Ureter (tissue), 1 donor: Measurements from ENCODE around the gene WBP11. TPM values are rescaled to one million over a fixed set of nuclear protein-coding genes. Genes with fewer than 3 reads are reported as not detected.
A peak's percentile ranks its signal among the peaks of the same experiment; 100 is the strongest.
"Not testable (repeated sequence)": the region's sequence is repeated elsewhere in the genome, so short reads cannot be mapped to it uniquely, and the experiment has no call there.

Experiments used
- DNase-seq: peaks from one replicate; pipeline ENCODE4 v3.0.0-alpha.2; 2020; ENCODE audit warnings: low spot score
- total RNA-seq: library from RNA; stranded (reverse); gene quantifications from one replicate; pipeline ENCODE4 v1.2.4, GENCODE V29; 2023
- donor health status: DM: yes; HTN: yes; CAD: no.

WBP11 gene
- total RNA-seq, 1 donor from 2014 or later: 54.0 TPM

GRCh38 chr12:14772946-14773345 is 30.3 kb downstream of the WBP11 start:
- DNase-seq: no peak

- DNase-seq: no peak
These were observed 31.6 kb downstream of the WBP11 start for GRCh38 chr12:14771651-14772137.

GRCh38 chr12:14770496-14771461 is 32.5 kb downstream of the WBP11 start:
- DNase-seq: peak; percentile 98

GRCh38 chr12:14769969-14770495 is 33.2 kb downstream of the WBP11 start:
- DNase-seq: peak; percentile 88

- peak; percentile 55 for DNase-seq
These were observed 33.8 kb downstream of the WBP11 start for GRCh38 chr12:14769466-14769968.

- DNase-seq: peak; percentile 45
These were observed 34.4 kb downstream of the WBP11 start for GRCh38 chr12:14768823-14769405.

GRCh38 chr12:14767617-14768016 is 35.7 kb downstream of the WBP11 start:
- no peak for DNase-seq

- DNase-seq: no peak
These were observed 36.5 kb downstream of the WBP11 start for GRCh38 chr12:14766649-14767215.

GRCh38 chr12:14766020-14766419 is 37.3 kb downstream of the WBP11 start:
- not testable (repeated sequence) for DNase-seq

- DNase-seq: no peak
These were observed 37.9 kb downstream of the WBP11 start for GRCh38 chr12:14765398-14765797.

GRCh38 chr12:14759711-14760280 is 43.5 kb downstream of the WBP11 start:
- DNase-seq: not testable (repeated sequence)

GRCh38 chr12:14756334-14757143 is 46.7 kb downstream of the WBP11 start:
- no peak for DNase-seq

GRCh38 chr12:14751986-14752385 is 51.3 kb downstream of the WBP11 start:
- no peak for DNase-seq

GRCh38 chr12:14743061-14743460 is 60.2 kb downstream of the WBP11 start:
- DNase-seq: no peak

- no peak for DNase-seq
These were observed 61.3 kb downstream of the WBP11 start for GRCh38 chr12:14741942-14742341.

- no peak for DNase-seq
These were observed 62.1 kb downstream of the WBP11 start for GRCh38 chr12:14741153-14741552.

- DNase-seq: not testable (repeated sequence)
These were observed 66.8 kb downstream of the WBP11 start for GRCh38 chr12:14736441-14736840.
